Type B pancreatic cell (in vitro differentiated cells): ENCODE measurements around the gene JDP2. TPM values are rescaled to one million over a fixed set of nuclear protein-coding genes. Genes with fewer than 3 reads are reported as not detected.

Experiments
- DNase-seq: peaks from one replicate; pipeline ENCODE4 v3.0.0; 2021; ENCODE audit warnings: mixed read lengths; ENCODE audit not compliant: unreplicated experiment; ENCODE audit errors: extremely low spot score
- H3K27ac Mint-ChIP-seq: 2 replicates; pipeline ENCODE4 v1.8.0; 2021; ENCODE audit warnings: mild to moderate bottlenecking, mixed read lengths
- H3K27me3 Mint-ChIP-seq: 2 replicates; pipeline ENCODE4 v1.8.0; 2021; ENCODE audit warnings: mixed read lengths
- H3K36me3 Mint-ChIP-seq: 2 replicates; pipeline ENCODE4 v1.8.0; 2021; ENCODE audit warnings: mixed read lengths
- H3K4me1 Mint-ChIP-seq: one replicate; pipeline ENCODE4 v1.8.0; 2021; ENCODE audit warnings: mixed read lengths; ENCODE audit not compliant: unreplicated experiment
- H3K4me3 Mint-ChIP-seq: 2 replicates; pipeline ENCODE4 v1.8.0; 2021; ENCODE audit warnings: mild to moderate bottlenecking, mixed read lengths
- H3K9me3 Mint-ChIP-seq: 2 replicates; pipeline ENCODE4 v1.8.0; 2021; ENCODE audit warnings: mixed read lengths
- total RNA-seq: library from RNA; stranded (reverse); gene quantifications from 2 replicates; pipeline ENCODE4 v1.2.1, GENCODE V29; 2021; ENCODE audit warnings: low replicate concordance
- TF ChIP-seq, protein P1 (sequence below): fragments of 200-600 bp; sonication (generic); conservative IDR thresholded peaks from 2 replicates; pipeline ENCODE4 v1.5.0; 2021; ENCODE audit warnings: antibody characterized with exemption, mild to moderate bottlenecking

Gene JDP2
- total RNA-seq, 1 donor from 2014 or later, result 31.3 TPM

DNA sequence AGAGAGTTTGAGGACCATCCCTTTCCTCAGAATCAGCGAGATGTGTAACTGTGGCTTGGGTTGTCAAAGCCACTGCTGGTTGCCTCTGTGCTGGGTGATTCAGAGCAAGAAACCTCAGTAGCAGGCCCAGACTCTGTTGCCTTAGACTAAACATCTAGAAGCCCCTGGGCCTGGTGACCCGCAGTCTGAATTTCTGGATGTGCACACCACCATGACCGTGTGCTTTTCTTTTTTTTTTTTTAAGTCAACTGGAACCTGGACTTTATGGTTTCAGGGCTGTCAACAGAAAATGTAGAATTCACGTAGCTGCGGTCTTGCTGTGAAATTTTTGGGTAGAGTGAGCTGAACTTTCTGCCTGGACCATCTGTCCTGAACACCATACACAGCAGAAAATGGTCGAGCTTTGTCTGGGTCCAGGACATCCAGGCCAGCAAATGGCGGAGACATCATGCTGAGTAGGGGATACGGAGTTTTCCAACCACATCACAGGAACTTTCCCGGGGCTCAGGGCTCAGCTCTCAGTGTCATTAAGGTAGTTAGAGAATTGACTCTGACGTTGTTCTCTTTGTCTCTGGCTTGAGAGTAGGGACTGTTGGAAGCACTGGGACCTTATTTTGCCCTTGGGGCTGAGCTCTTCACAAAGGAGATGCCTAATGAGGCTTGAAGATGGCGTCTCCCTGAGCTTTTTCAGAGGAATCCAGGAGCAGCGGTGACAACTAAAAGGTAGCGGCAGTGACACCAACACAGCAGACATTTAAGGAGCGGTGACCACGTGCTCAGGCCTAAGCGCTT, 71.5 kb downstream of the JDP2 start:
- H3K4me1 Mint-ChIP-seq, result no peaks in the 10 kb centered on the region
- no peak overlapping the region for H3K4me3 Mint-ChIP-seq
- no peaks in the 10 kb centered on the region for H3K36me3 Mint-ChIP-seq
- no peak overlapping the region for H3K27ac Mint-ChIP-seq
- H3K9me3 Mint-ChIP-seq, result peaks cover 4% of the 10 kb centered on the region
- H3K27me3 Mint-ChIP-seq, result no peaks in the 10 kb centered on the region
- TF ChIP-seq, protein P1, sequence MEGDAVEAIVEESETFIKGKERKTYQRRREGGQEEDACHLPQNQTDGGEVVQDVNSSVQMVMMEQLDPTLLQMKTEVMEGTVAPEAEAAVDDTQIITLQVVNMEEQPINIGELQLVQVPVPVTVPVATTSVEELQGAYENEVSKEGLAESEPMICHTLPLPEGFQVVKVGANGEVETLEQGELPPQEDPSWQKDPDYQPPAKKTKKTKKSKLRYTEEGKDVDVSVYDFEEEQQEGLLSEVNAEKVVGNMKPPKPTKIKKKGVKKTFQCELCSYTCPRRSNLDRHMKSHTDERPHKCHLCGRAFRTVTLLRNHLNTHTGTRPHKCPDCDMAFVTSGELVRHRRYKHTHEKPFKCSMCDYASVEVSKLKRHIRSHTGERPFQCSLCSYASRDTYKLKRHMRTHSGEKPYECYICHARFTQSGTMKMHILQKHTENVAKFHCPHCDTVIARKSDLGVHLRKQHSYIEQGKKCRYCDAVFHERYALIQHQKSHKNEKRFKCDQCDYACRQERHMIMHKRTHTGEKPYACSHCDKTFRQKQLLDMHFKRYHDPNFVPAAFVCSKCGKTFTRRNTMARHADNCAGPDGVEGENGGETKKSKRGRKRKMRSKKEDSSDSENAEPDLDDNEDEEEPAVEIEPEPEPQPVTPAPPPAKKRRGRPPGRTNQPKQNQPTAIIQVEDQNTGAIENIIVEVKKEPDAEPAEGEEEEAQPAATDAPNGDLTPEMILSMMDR, result no peak
- no peak for DNase-seq

DNA sequence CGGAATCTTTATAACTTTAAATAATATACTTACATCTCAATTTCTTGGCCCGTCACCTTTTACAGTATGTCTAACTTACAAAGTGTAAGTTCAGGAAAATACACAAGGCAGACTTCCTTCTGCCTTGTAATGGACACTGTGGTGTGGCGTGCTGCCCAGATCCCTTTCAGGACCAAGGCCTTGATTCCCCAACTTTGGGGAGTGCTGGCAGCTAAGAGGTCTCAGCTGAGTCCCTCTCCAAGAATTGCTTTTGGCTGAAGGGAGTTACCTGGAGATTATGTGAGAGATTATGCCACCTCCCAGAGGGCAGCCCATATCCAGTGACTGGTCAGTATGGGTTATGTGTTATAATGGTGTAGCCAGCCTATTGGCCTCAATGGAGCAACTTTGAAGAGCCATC, 73.3 kb downstream of the JDP2 start:
- H3K4me3 Mint-ChIP-seq, result no peak overlapping the region
- no peaks in the 10 kb centered on the region for H3K36me3 Mint-ChIP-seq
- H3K27me3 Mint-ChIP-seq, result no peaks in the 10 kb centered on the region
- H3K4me1 Mint-ChIP-seq, result no peaks in the 10 kb centered on the region
- H3K9me3 Mint-ChIP-seq, result no peaks in the 10 kb centered on the region
- TF ChIP-seq, protein P1, result no peak
- no peak for DNase-seq
- H3K27ac Mint-ChIP-seq, result no peak overlapping the region

DNA sequence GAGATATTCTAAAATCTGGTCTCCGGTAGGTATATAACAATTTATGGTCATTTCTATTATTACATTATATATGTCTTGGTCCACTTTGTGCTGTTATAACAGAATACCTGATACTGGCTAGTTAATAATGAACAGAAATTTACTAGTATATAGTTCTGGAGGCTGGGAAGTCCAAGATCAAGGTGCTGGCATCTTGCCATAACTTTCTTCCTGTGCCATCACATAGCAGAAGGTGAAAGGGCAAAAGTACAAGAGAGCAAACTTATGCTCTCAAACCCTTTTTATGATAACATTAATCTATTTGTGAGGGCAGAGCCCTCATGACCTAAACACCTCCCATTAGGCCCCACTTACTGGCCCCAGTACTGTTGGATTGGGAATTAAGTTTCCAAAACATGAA, 76.6 kb downstream of the JDP2 start:
- H3K4me1 Mint-ChIP-seq, result no peaks in the 10 kb centered on the region
- H3K27ac Mint-ChIP-seq, result no peak overlapping the region
- no peaks in the 10 kb centered on the region for H3K36me3 Mint-ChIP-seq
- TF ChIP-seq, protein P1, result no peak
- no peaks in the 10 kb centered on the region for H3K9me3 Mint-ChIP-seq
- no peak overlapping the region for H3K4me3 Mint-ChIP-seq
- no peak for DNase-seq
- no peaks in the 10 kb centered on the region for H3K27me3 Mint-ChIP-seq

DNA sequence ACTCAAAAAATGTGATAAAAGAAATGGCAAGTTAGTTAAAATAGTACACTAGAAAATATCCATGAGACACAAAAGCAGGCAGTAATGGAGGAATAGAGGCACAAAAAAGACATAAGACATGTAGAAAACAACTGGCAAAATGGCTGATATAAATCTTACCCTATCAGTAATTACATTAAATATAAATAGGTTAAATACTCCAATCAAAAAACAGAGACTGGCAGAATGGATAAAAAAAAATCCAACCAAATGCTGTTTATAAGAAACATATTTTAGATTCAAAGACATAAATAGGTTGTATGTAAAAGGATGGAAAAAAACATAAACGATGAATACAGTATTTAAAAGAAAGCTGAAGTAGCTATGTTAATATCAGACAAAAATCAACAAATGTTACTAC, 79.1 kb downstream of the JDP2 start:
- Mint-ChIP-seq H3K27ac (no peak overlapping the region), H3K4me3 (no peak overlapping the region), H3K4me1 (no peaks in the 10 kb centered on the region), H3K36me3 (no peaks in the 10 kb centered on the region), H3K9me3 (no peaks in the 10 kb centered on the region), H3K27me3 (no peaks in the 10 kb centered on the region)
- TF ChIP-seq, protein P1, result no peak
- DNase-seq, result no peak

DNA sequence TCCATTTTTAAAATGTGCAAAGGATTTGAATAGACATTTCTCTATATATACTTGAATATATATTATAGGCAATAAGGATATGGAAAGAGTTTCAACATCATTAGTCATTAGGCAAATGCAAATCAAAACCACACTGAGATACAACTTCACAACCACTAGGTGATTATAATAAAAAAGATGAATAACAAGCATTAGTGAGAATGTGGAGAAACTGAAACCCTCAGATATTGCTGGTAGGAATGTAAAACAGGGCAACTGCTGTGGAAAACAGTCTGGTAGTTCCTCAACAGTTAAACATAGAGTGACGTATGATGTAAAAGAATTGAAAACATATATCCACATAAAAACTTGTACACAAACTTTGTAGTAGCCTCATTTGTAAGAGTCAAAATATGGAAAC, 82.7 kb downstream of the JDP2 start:
- no peaks in the 10 kb centered on the region for H3K27me3 Mint-ChIP-seq
- no peak for DNase-seq
- TF ChIP-seq, protein P1, result no peak
- no peak overlapping the region for H3K27ac Mint-ChIP-seq
- peaks cover 1% of the 10 kb centered on the region for H3K4me1 Mint-ChIP-seq
- no peaks in the 10 kb centered on the region for H3K9me3 Mint-ChIP-seq
- no peak overlapping the region for H3K4me3 Mint-ChIP-seq
- no peaks in the 10 kb centered on the region for H3K36me3 Mint-ChIP-seq
